Stimulated activated CD8-positive, alpha-beta memory T cell treated with anti-CD3 and anti-CD28 coated beads, Interleukin-4, amount 100 ng/mL, for 4 hours (primary cell): ENCODE measurements around the gene GORAB.

Source experiments
- DNase-seq, 2 donors: peaks; one replicate each; pipeline ENCODE4 v3.0.0-alpha.2; 2020; ENCODE audit warnings: low read depth in 2 of 2, low spot score in 1 of 2

GORAB gene

DNA sequence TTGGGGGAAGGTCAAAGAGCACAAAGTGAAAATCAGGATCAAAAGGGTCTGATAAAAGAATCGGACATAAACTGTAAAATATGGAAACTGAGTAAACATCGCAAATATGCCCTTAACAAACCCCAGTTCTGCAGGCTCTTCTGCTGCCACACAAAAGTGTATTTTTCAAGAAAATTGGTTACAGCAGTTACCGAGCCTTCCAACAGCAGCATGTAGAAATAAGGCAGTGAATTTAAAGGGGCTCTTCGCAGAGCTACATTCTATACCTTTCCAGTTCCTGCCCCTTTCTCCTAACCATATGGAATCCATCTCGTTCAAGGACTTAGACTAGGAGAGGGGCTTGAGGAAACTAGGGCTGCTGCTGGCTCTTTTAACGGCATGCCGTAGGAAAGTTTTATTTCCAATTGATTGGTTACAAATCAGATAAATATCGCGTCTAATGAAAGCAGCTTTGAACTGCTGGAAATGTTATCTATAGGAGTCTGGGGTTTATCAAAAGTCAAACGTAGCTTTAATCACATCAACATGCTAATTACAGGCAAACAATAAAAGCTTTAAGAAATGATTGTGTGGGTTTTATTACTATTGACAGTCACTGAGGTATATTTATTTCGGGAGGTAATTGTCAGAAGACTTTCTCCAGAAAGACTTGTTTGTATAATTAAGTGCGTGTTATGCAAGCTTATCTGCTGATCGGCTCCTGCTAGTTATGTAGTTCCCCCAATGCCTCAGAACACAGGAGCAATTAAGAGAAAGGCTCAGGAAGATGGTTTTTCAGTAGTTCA is 59.1 kb downstream of the GORAB start:
- no peak for DNase-seq

DNA sequence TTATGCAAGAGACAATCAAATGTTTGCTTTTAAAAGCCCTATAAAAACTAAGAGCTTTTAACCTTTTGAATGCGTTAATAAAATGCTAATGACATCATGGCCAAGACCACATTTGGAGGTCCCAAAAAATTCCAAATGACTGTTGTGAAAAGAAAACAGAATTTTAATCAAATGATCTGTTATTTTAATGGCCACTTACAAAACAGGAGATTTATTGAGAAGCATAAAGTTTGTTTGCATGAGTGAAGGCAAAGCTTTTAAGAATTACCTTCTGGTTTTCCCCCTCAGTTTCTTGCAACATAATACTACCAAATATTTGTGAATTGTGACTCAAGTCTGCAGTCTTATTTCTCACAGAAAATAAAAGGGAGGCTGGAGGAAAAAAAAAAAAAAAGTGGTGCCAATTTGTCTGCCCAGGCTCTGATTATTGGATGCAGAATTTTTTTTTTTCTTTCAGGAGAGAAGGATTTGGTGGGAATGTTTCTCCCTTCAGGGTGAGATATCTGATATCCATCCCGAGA is 60.7 kb downstream of the GORAB start:
- no peak for DNase-seq

DNA sequence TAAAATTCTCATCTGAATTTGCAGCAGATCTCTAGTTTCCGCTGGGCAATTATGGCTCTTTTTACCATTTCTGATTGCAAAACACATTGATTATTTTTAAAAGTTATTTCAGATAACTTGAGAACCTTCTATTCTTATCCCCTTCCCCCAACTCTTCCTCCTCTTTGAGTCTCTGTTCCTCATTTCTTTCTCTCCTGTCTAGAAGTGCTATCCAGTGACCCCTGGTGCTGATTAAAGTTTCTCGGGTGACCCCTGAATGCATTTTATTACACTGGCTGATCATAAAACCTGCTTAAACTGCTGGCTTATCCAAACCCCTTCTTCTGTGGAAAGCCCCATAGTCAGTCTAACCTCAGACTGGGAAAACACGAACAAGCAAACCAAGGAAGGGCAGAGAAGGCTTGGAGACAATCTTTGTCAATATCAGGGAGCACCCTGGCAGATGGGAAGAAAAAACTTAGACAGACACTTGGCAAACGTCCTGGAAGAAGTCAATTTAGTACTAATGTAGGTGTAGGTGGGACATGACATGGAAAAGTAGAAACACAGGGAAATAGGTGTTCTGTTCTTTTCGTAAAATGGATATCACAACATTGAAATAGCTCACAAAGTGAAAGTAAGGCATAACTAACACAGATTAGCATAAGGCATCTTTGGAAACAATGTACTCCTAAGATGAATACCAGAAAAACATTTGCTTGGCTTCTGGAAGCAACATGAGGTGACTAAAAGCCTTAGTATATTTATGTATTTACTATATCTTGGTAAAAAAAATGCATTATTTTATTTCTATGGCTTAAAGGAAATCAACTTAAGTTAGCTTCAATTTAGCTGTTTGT is 61.4 kb downstream of the GORAB start:
- no peak for DNase-seq

DNA sequence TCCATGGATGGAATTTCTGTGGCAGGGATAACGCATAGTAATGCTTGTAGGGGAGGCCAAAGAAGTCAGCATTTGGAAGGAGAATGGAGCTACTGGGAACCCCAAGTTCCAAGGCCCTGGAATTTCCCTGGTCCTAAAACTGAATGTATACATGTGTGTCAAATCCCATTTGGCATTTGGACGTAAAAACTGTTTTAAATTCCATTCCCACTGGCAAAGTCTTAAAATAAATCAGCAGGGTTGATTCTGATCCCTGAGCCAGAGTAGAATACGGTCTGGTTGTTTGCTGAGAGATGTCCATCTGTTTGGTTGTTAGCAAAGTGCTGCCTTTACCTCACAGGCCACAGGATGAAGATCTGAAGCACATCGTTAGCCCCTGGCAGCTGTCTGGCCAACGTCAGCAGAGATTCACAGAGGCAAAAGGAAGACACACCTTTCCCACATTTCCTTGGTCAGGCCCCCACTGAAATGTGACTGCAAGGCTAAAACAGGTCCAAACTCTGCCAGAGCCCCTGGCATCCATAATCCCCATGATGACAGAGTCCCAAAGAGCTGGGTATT is 62.2 kb downstream of the GORAB start:
- DNase-seq: no peak

DNA sequence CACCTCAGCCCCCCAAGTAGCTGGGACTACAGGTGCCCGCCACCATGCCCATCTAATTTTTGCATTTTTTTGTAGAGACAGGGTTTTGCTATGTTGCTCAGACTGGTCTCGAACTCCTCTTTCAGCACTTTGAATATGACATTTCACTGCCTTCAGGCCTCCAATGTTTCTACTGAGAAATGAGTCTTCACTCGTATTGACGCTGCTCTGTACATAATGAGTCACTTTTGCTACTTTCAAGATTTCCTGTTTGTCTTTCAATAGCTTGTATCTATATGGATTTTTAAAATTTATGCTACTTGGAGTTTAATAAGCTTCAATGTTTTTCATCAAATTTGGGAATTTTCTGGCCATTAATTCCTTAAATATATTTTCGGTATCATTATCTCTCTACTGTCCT is 64.7 kb downstream of the GORAB start:
- DNase-seq: no peak

DNA sequence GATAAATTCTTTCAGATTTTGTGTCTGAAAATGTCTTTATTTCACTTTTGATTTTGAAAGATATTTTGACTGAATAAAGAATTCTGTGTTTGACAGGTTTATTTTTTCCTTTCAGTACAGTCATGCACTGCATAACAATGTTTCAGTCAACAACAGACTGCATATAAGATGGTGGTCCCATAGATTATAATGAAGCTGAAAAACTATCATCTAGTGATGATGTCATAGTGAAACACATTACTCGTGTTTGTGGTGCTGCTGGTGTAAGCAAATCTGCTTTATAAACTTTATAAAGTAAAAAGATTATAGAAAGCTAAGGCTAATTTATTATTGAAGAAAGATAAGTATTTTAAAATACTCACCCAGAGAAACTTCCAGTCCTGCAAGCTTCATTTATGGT is 66.7 kb downstream of the GORAB start:
- no peak for DNase-seq

DNA sequence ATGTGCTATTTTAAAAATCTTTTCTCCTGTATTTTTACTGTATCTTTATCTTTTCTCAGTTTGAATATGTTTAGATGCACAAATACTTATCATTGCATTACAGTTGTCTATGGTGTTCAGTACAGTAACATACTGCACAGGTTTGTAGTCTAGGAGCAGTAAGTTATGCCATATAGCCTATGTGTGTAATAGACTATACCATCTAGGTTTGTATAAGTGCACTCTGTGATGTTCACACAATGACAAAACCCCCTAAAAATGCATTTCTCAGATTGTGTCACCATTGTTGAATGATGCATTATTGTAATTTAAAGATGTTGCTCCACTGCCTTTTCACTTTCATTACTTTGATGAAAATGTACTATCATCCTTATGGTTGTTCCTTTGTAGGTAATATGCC is 67.1 kb downstream of the GORAB start:
- DNase-seq: no peak

DNA sequence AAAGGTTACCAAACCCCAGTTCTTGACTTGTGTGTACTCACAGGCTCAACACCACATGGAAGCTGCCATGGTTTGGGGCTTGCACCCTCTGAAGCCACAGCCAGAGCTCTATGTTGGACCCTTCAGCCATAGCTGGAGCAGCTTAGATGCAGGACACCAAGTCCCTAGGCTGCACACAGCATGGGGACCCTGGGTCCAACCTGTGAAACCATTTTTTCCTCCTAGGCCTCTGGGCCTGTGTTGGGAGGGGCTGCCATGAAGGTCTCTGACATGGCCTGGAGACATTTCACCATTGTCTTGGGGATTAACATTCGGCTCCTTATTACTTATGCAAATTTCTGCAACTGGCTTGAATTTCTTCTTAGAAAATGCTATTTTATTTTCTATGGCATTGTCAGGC is 69.9 kb downstream of the GORAB start:
- DNase-seq: no peak
